Neuronal stem cell (in vitro differentiated cells): ENCODE measurements around the gene PRKACA.

Source experiments
- DNase-seq: peaks from one replicate; pipeline ENCODE4 v3.0.0-alpha.2; 2013; ENCODE audit warnings: low spot score
- H2AFZ ChIP-seq: one replicate; pipeline ENCODE4 v1.6.1; 2013; ENCODE audit warnings: mild to moderate bottlenecking, low read length, inconsistent platforms
- H2AK5ac ChIP-seq: 2 replicates; pipeline ENCODE4 v1.6.1; 2013; ENCODE audit warnings: low read depth, mild to moderate bottlenecking, inconsistent platforms, low read length, moderate library complexity, mixed read lengths
- H2BK120ac ChIP-seq: 2 replicates; pipeline ENCODE4 v1.6.1; 2013; ENCODE audit warnings: low read depth, mild to moderate bottlenecking, inconsistent platforms, low read length, moderate library complexity, mixed read lengths
- H2BK12ac ChIP-seq: one replicate; pipeline ENCODE4 v1.6.1; 2013; ENCODE audit warnings: low read length, inconsistent platforms
- H2BK15ac ChIP-seq: 2 replicates; pipeline ENCODE4 v1.6.1; 2013; ENCODE audit warnings: mild to moderate bottlenecking, low read length, inconsistent platforms, mixed read lengths
- H2BK5ac ChIP-seq: one replicate; pipeline ENCODE4 v1.6.1; 2013; ENCODE audit warnings: inconsistent platforms, mild to moderate bottlenecking, low read length, moderate library complexity
- H3K14ac ChIP-seq: one replicate; pipeline ENCODE4 v1.6.1; 2013; ENCODE audit warnings: low read length, inconsistent platforms
- H3K18ac ChIP-seq: 2 replicates; pipeline ENCODE4 v1.6.1; 2013; ENCODE audit warnings: low read length, inconsistent platforms
- H3K23ac ChIP-seq: 2 replicates; pipeline ENCODE4 v1.6.1; 2013; ENCODE audit warnings: low read depth, mild to moderate bottlenecking, mixed read lengths, low read length, inconsistent platforms; ENCODE audit not compliant: poor library complexity
- H3K27ac ChIP-seq: replicated peaks from 3 replicates; pipeline ENCODE4 v1.5.1; 2013; ENCODE audit warnings: low read length, inconsistent platforms
- H3K27me3 ChIP-seq, 3 experiments: 2 replicates each; pipeline ENCODE4 v1.6.1; 2013; ENCODE audit warnings: low read length in 3 of 3, mild to moderate bottlenecking in 2 of 3, inconsistent platforms in 1 of 3, low read depth in 1 of 3, mixed read lengths in 1 of 3, moderate library complexity in 1 of 3; ENCODE audit not compliant: control insufficient read depth in 3 of 3, insufficient read depth in 3 of 3
- H3K36me3 ChIP-seq, 2 donors: replicated peaks in 1 of 2; 2 replicates each; pipeline ENCODE4 v1.6.1; 2013; ENCODE audit warnings: low read length in 2 of 2; ENCODE audit not compliant: control insufficient read depth in 2 of 2, insufficient read depth in 2 of 2
- H3K4ac ChIP-seq: 2 replicates; pipeline ENCODE4 v1.6.1; 2013; ENCODE audit warnings: inconsistent platforms, mild to moderate bottlenecking, low read length, moderate library complexity
- H3K4me1 ChIP-seq, 2 donors: 1 replicate in 1 of 2; 2 replicates in 1 of 2; pipeline ENCODE4 v1.6.1; 2013; ENCODE audit warnings: low read length in 2 of 2, low read depth in 1 of 2; ENCODE audit not compliant: control insufficient read depth in 2 of 2, insufficient read depth in 1 of 2
- H3K4me2 ChIP-seq: one replicate; pipeline ENCODE4 v1.6.1; 2013; ENCODE audit warnings: mild to moderate bottlenecking, low read length, inconsistent platforms; ENCODE audit not compliant: insufficient read depth, poor library complexity, severe bottlenecking
- H3K4me3 ChIP-seq, 2 donors: 2 replicates each; pipeline ENCODE4 v1.5.1; 2013; ENCODE audit warnings: low read length in 2 of 2, mild to moderate bottlenecking in 2 of 2, inconsistent platforms in 1 of 2, moderate library complexity in 1 of 2
- H3K79me1 ChIP-seq: one replicate; pipeline ENCODE4 v1.6.1; 2013; ENCODE audit warnings: low read depth, mild to moderate bottlenecking, inconsistent platforms, low read length, moderate library complexity
- H3K9ac ChIP-seq: one replicate; pipeline ENCODE4 v1.6.1; 2013; ENCODE audit warnings: mild to moderate bottlenecking, low read depth, low read length, inconsistent platforms; ENCODE audit not compliant: poor library complexity
- H3K9me3 ChIP-seq, 2 donors: replicated peaks in 1 of 2; 2 replicates each; pipeline versions ENCODE3 to v1.6.1; 2013; ENCODE audit warnings: low read length in 2 of 2, mild to moderate bottlenecking in 2 of 2, inconsistent platforms in 1 of 2, low read depth in 1 of 2, mixed read lengths in 1 of 2, moderate library complexity in 1 of 2; ENCODE audit not compliant: control insufficient read depth in 2 of 2, insufficient read depth in 1 of 2
- H4K8ac ChIP-seq: one replicate; pipeline ENCODE4 v1.6.1; 2013; ENCODE audit warnings: low read depth, mild to moderate bottlenecking, inconsistent platforms, low read length, moderate library complexity
- H4K91ac ChIP-seq: one replicate; pipeline ENCODE4 v1.6.1; 2013; ENCODE audit warnings: low read length, low read depth, mild to moderate bottlenecking, inconsistent platforms; ENCODE audit not compliant: poor library complexity
- WGBS, 2 donors: extraction: QIAGEN DNeasy Blood & Tissue Kit; methylation state at CpG; one replicate each; pipeline ENCODE4 v1.1.7; 2013; ENCODE audit warnings: missing lambda C conversion rate in 2 of 2, mixed read lengths in 1 of 2; ENCODE audit not compliant: insufficient read length in 2 of 2, insufficient replicate concordance in 1 of 2; ENCODE audit errors: extremely low coverage in 2 of 2; 5-methylcytosine and 5-hydroxymethylcytosine counted together

The PRKACA gene

DNA sequence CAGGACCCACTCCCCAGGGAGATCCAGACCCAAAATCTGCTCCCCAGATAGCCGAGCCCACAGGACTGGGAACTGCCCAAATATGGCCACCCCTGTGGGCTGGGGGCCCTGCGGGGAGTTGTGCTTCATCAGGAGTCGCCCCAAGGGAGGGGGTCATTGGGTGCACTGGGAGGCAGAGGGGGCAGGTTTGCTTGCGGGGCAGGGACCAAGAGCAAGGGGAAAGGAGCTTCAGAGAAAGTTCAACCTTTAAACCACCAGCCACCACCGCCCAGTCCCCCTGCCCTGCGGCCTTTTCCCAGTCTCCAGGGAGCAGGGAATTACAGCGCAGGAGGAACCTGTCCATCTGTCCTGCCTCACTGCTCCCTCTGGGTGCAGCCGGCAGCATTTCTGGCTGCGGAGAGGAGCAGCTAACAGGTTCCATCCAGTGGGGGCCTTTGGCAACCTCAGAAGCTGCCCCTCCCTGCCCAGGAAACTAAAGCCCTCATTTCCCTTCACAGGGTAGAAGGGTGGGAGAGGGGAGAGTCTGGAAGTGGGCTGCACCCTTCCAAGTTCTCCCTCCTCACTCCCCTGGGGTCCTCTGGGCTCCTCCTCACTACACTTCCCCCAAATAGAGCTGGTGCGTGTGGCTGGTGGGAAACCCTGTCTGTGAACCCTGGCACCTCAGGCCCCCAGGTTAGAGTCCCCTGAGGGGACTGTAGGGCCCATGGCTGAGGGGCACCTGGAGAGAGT is 32.6 kb upstream of the PRKACA start:
- WGBS, 2 donors, result no CpG with 5 or more reads among the region's 10 CpGs
- DNase-seq, result no peak
- H3K4me3 ChIP-seq, result no peak overlapping the region

DNA sequence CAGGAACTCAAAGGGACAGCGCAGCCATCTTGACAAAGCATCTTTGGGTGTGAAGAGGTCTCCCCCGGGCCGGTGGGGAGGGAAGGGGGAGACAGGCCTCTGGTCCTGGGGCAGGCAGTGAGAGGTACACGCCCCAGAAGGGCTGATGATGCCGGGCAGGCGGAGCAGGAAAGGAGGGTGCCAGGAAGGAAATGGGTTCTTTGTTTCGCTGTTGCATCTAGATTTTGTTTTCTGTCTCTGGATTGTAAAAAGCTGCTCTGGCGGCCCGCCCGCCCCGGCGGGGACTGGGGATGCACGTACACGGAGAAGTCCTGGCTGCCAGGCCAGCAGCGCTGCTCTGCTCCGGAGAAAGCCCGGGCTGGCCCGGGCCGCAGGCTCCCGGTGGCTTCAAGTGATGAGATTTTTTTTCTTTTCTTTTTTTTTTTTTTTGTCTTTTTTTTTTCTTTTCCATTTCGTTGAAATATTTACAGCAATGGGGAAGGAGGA is 32.0 kb upstream of the PRKACA start:
- Histone ChIP-seq H4K8ac (no peak overlapping the region), H3K9me3 (no peaks in the 10 kb centered on the region), H3K27ac (peak overlapping the region; percentile 47), H3K14ac (no peak overlapping the region), H3K4me3 (no peak overlapping the region), H2BK12ac (no peak overlapping the region), H2BK5ac (no peak overlapping the region), H2BK15ac (no peak overlapping the region), H2BK120ac (no peak overlapping the region), H3K23ac (no peak overlapping the region), H3K36me3 (peaks cover 21 to 25% of the 10 kb centered on the region in 2 donors), H3K79me1 (peaks cover 15% of the 10 kb centered on the region), H4K91ac (no peak overlapping the region), H3K4me1 (peaks cover 13 to 17% of the 10 kb centered on the region in 2 donors), H3K4ac (no peak overlapping the region), H3K4me2 (no peak overlapping the region), H2AK5ac (no peak overlapping the region), H3K18ac (no peak overlapping the region), H2AFZ (no peak overlapping the region), H3K27me3 (no peaks in the 10 kb centered on the region), H3K9ac (no peak overlapping the region)
- no peak for DNase-seq
- no CpG with 5 or more reads among the region's 21 CpGs for WGBS, 2 donors

More for the DNA sequence above, 32.6 kb upstream of the PRKACA start:
- H3K36me3 ChIP-seq, result peaks cover 25 to 30% of the 10 kb centered on the region in 2 donors
- peak overlapping the region; percentile 65 for H3K23ac ChIP-seq
- H3K27me3 ChIP-seq, result no peaks in the 10 kb centered on the region
- H4K91ac ChIP-seq, result no peak overlapping the region
- no peak overlapping the region for H3K4me2 ChIP-seq
- peak overlapping the region; percentile 71 for H3K18ac ChIP-seq
- H4K8ac ChIP-seq, result no peak overlapping the region
- H3K9ac ChIP-seq, result peak overlapping the region; percentile 9
- H2BK12ac ChIP-seq, result no peak overlapping the region
- H2BK120ac ChIP-seq, result no peak overlapping the region
- peak overlapping the region; percentile 23 for H3K4ac ChIP-seq
- H3K14ac ChIP-seq, result no peak overlapping the region
- peaks cover 13 to 17% of the 10 kb centered on the region in 2 donors for H3K4me1 ChIP-seq
- H2BK5ac ChIP-seq, result no peak overlapping the region
- no peak overlapping the region for H2AK5ac ChIP-seq
- no peaks in the 10 kb centered on the region for H3K9me3 ChIP-seq
- H2BK15ac ChIP-seq, result no peak overlapping the region
- H2AFZ ChIP-seq, result no peak overlapping the region
- H3K79me1 ChIP-seq, result peaks cover 15% of the 10 kb centered on the region
- H3K27ac ChIP-seq, result no peak overlapping the region

DNA sequence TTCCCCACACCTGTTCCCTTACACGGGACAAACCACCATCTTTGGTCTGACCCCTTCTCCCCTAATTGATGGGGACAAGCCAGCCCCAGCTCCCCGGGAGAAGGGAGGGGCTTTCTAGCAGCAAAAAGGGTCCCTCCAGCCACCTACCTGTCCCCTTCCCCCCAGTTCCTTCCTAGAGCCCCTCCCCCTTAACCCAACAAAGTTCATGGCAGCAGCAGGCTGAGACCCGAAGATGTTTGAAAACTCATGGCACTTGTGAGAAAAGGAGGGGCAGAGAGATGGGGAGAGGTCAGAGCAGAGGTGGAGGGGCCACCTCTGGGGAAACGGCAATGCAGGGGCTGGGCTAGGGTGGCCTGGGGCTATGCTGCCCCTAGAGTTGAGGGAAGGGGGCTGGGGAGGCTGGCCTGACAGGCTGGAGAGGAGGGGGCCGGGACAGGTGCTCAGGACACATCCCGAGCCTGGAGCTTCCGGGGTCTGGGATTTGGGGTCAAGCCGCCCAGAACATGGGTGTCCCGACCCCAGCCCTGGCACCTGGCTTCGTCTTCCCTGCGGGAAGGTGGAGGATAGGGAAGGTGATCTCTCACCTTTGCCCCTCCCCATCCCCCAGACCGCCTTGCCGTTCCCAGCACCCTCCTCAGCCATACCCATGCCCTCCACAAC is 31.3 kb upstream of the PRKACA start:
- H3K4me1 ChIP-seq, result peaks cover 13 to 17% of the 10 kb centered on the region in 2 donors
- peaks cover 16 to 20% of the 10 kb centered on the region in 2 donors for H3K36me3 ChIP-seq
- peak overlapping the region; percentile 47 for H3K27ac ChIP-seq
- H2BK12ac ChIP-seq, result no peak overlapping the region
- no peaks in the 10 kb centered on the region for H3K9me3 ChIP-seq
- peak overlapping the region; percentile 21 for H4K8ac ChIP-seq
- H2BK5ac ChIP-seq, result no peak overlapping the region
- no peak overlapping the region for H4K91ac ChIP-seq
- no peak overlapping the region for H3K4me3 ChIP-seq
- H3K23ac ChIP-seq, result peak overlapping the region; percentile 70
- H2BK15ac ChIP-seq, result no peak overlapping the region
- no CpG with 5 or more reads among the region's 13 CpGs for WGBS, 2 donors
- H2AK5ac ChIP-seq, result peak overlapping the region; percentile 81
- no peaks in the 10 kb centered on the region for H3K27me3 ChIP-seq
- H3K18ac ChIP-seq, result peak overlapping the region; percentile 53
- H3K4ac ChIP-seq, result no peak overlapping the region
- peaks cover 12% of the 10 kb centered on the region for H3K79me1 ChIP-seq
- H3K4me2 ChIP-seq, result no peak overlapping the region
- no peak for DNase-seq
- H3K14ac ChIP-seq, result no peak overlapping the region
- H2AFZ ChIP-seq, result no peak overlapping the region
- H3K9ac ChIP-seq, result no peak overlapping the region
- H2BK120ac ChIP-seq, result no peak overlapping the region
